ENCODE measurements around the gene MMP3. TPM values are rescaled to one million over a fixed set of nuclear protein-coding genes. Genes with fewer than 3 reads are reported as not detected.

MMP3 gene
- polyA plus RNA-seq, 12 donors, result 0.08 TPM; not detected in 11

- no peak for DNase-seq
These were observed 52.0 kb downstream of the MMP3 start for GRCh38 chr11:102791271-102792036.

- DNase-seq, result no peak
These were observed 54.9 kb downstream of the MMP3 start for GRCh38 chr11:102788334-102788995.

Other genes starting within 250 kb of the MMP3 start
- not detected for gene MMP20, start 218.3 kb downstream of the MMP3 start, polyA plus RNA-seq (ENCODE audit: insufficient read length in 12 of 12)
- gene MMP27, start 137.8 kb downstream of the MMP3 start, polyA plus RNA-seq (ENCODE audit: insufficient read length in 12 of 12), result 1 to 10 TPM in 2 of 12 donors, under 1 TPM in 4, not detected in 6; 0.08 to 2.5 (median 0.29) TPM
- under 1 TPM in 6 of 12 donors, not detected in 6; 0.05 to 0.37 (median 0.16) TPM for gene MMP8, start 118.7 kb downstream of the MMP3 start, polyA plus RNA-seq (ENCODE audit: insufficient read length in 12 of 12)
- not detected for gene MMP10, start 63.0 kb downstream of the MMP3 start, polyA plus RNA-seq (ENCODE audit: insufficient read length in 12 of 12)
- under 1 TPM in 9 of 12 donors, not detected in 3; 0.15 to 0.88 (median 0.46) TPM for gene MMP1, start 45.4 kb downstream of the MMP3 start, polyA plus RNA-seq (ENCODE audit: insufficient read length in 12 of 12)
- gene MMP12, start 31.4 kb upstream of the MMP3 start, polyA plus RNA-seq (ENCODE audit: insufficient read length in 12 of 12), result not detected
- gene MMP13, start 112.1 kb upstream of the MMP3 start, polyA plus RNA-seq (ENCODE audit: insufficient read length in 12 of 12), result under 1 TPM in 2 of 12 donors, not detected in 10; 0.07 to 0.21 TPM
- 10 to 100 TPM in 11 of 12 donors, not detected in 1; 26.8 to 51.6 (median 38.2) TPM for gene DCUN1D5, start 248.6 kb upstream of the MMP3 start, polyA plus RNA-seq (ENCODE audit: insufficient read length in 12 of 12)

Measured in muscle of arm (tissue), 12 donors.